ENCODE results near the gene WLS.

The WLS gene

DNA sequence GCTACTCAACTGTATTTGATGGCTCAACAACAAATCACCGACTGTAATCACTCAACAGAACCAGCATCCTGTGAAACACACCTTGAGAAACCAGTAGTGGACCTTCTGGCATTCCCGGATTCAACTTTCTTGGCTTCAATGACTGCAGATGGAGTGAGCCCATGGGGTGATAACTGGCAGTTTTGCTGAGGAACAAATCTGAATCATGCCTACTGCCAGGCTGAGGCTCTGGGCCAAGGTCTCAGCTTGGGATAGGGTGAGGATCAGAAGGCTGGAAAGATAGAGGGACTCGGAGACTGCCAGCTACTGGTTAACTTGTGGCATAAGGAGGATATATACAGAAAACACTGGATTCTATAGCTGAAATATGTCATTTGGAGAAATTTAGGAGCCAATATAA lies 118.4 kb downstream of the WLS start:
- FAIRE-seq, result no peak

DNA sequence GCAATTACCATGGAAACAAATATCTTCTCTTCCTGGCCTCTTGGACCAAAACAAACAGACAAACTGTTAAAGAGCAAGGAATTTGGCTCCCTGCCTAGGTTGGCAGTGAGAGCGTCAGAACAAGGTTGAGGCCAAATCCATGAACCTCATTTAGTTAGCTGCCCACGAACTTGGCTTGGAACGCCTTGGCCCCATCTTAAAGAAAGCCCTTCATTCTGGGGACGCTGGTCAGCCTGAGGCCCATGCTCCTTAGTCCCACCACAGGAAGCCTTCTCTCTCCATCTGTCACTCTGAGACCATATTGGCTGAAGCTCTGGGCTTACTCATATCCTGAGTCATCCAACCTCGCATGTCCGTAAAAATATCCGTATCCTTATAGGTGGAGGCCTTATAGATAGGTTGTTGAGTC lies 119.5 kb downstream of the WLS start:
- DNase-seq (ENCODE audit: extremely low spot score, insufficient read length, low read depth), result no peak
- no peak for FAIRE-seq

More for the DNA sequence above, 118.4 kb downstream of the WLS start:
- DNase-seq (ENCODE audit: extremely low spot score, insufficient read length, low read depth), result no peak

DNA sequence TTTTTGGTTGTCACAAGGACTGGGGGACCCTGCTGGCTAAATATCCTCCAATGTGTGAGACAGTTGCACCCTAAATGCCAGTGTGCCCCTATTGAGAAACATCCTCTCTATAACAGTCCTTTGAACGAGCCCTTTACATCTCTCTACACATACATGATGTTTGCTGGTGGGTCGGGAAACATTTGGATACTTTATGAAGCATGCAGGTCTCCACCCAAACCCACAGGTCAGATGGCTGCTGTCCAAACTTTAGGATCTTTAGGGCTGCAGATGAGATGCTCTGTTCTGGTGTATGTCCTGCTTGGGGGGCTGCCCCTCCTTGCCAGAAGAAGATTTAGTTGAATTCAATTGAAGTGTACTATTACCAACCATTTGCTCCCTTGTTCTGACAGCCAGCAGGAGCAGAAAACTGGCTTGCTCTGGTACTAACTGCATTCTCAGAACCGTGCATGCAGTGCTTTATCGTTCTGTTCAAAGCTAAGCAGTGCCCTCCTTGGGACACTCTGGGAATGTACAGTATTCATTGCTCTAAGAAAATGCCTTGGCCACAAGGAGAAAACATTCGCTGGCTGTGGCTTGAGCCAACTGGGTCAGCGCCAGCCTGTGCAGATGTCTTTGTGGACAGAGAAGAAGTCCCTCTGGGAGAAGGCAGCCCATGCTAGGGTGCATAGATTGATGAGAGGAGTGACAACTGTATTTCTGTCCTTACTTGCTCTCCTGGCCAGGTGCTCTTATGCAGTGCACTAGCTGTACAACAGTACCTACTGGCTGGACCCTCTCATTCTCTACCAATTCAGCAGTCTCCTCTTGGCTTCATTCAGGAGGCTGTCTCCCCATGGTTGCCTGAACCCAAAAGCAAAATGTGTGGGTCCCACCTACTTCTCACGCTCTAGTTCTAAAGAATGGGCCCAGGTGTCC lies 120.5 kb downstream of the WLS start:
- no peak for DNase-seq (ENCODE audit: extremely low spot score, insufficient read length, low read depth)

DNA sequence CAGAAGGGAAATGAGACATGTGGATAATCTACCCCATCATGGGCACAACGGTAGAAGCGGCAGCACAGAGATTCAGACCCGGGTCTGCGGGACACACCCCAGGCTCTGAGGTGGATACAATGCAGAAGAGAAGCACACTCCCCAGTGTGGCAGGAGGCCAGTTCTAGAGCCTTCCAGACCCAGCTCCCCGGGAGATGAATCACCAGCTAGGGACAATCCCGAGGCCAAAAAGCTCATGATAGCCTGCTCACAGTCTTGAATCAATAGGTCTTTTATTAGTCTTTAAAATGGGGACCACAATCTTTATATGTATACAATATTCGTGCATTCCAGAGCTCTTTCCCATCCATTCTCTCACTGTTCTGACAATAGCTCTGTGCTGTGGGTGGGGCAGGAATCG lies 124.6 kb downstream of the WLS start:
- no peak for FAIRE-seq
- DNase-seq (ENCODE audit: extremely low spot score, insufficient read length, low read depth), result no peak

More for the DNA sequence above, 120.5 kb downstream of the WLS start:
- FAIRE-seq, result no peak

DNA sequence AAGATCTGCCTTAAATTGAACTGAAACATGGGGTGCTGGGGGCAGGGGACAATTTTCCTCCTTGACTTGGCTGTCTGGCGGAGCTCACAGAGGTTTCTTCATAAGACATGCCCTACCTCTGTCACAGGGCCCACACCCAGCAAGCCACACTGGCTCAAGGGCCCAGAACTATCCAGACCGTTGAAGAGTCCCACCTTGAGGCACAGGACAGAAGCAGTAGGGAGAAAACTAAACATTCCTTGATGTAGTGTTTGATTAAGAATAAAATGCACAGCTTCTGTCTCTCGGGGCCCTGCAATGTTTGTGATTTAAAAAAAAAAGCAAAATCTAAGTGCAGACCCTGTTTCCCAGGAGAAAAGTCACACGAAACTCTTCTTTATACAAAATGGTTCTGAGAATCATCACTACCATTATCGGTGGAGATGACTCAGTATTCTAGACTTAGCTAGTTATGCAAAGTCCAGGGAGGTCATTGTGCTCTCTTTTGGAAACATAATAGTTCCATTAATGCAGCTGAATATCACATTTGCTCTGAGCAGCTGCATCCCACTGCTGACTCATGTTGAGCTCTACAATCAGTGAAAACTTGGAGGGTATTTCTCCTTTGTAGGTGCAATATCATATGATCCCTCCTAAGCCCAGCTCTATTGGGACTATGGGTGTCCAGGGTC lies 128.3 kb downstream of the WLS start:
- DNase-seq (ENCODE audit: extremely low spot score, insufficient read length, low read depth) (no peak), FAIRE-seq (no peak)

DNA sequence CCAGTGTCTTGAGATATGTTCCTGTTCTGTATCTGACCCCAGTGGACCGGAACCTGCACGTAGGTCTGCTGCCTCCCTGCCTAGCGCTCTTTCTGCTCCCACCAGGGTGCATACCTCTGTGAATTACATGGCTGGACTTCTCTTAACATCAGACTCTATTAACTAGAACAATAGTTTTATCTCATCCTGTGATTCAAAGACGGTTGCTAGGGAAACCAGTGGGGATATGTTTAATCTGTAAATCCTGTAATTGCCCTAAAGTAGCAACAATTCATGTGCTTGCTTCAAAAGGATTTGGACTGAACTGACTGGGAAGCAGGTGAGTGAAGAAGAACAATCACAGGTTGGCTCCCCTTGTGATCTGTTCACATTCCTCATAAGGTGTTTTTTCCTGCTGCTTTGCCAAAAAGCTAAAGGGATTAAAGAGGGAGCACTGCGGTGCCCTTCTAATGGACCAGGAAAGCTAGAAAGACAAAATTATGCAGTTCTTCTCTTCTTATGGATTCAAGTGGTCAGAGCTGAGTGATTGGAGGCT lies 129.2 kb downstream of the WLS start:
- no peak for DNase-seq (ENCODE audit: extremely low spot score, insufficient read length, low read depth)
- no peak for FAIRE-seq

DNA sequence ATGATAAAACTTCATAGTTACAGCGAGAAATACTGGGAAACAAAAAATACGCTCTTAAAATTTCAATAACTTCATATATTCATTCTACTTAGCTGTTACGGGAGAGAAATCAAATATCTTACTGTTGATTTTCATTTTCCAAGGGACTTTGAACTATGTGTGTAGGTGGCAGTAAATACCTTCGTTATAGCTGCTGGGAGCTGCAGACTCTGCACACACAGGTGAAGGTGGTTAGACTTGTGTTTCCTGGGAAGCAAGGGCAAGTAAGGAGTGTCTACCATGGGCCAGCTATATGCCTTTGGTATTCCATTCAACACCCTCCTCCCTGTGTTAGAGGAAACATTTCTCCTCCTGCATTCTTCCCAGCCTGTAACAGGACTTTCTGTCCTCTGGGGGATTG lies 130.5 kb downstream of the WLS start:
- FAIRE-seq, result no peak

DNA sequence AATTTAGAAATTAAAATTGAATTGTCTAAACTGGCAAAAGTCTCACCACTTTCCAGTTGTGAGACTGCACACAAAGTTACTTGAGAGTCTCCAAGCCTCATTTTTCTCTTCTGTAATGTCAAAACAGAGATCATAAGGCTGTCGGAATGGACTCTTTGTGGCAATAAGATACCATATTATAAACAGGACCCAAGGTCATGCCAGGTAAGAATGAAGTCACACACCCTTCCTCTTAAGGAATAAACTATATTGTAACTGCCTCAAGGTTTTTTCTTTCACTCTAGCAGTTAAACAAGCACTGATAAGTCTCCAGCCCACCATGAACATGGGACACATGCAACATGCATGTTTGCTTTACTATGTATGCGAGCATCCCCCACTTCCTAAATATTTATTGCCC lies 131.8 kb downstream of the WLS start:
- FAIRE-seq (no peak), DNase-seq (ENCODE audit: extremely low spot score, insufficient read length, low read depth) (no peak)

More for the DNA sequence above, 130.5 kb downstream of the WLS start:
- no peak for DNase-seq (ENCODE audit: extremely low spot score, insufficient read length, low read depth)

DNA sequence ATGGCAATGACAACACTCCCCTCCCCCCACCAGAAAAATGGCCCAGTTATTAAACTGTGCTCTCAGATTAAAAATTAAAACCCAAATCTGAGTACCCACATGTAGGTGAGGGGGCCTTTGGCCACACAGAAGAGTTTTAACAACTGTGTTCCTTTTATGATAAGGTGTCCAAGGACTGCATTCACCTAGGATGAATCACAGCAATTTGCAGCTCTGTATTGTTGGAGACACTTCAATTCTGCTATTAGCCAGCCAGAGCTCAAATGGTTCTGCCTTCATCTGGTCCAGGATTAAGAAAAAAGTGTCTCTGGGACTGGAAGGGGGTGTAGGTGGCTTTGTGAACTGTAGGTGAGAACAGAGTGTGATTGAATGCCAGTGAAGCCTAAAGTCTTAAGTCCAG lies 138.6 kb downstream of the WLS start:
- DNase-seq (ENCODE audit: extremely low spot score, insufficient read length, low read depth), result no peak
- no peak for FAIRE-seq

DNA sequence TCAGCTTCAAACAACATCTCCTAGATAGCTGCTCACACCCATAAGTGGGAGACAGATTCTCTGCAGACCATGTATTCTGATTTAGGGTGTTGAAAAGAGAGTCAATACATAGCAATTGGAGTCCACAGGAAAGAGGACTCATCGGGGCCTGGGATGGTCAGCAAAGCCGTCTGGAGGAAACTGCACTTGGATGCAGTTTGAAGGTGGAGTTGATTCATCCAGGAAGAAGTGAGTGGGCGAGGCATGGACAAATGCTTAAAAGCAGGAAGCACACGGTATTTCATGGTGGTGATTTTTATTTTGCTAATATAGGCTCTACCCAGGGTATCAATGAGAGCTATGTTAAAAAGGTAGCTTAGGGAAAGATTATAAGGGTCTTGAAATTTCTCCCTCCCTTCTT lies 145.1 kb downstream of the WLS start:
- DNase-seq (ENCODE audit: extremely low spot score, insufficient read length, low read depth), result no peak
- no peak for FAIRE-seq

DNA sequence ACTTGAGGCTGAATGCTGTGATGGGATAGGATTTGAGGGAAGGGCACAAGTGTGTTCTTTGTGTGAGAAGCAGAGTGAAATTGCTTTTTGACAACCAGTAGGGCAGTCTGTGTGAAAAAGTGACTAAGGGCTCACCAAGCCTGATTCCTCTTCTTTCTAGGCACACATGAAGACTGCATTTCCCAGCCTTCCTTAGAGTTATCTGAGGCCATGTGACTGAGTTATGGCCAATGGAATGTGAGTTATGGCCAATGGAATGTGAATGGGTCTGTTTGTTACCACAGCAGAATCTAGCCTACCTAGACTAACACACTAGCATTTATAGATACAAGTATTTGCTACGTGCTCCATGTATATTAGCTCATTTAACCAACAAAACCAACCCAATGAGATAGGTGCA lies 146.6 kb downstream of the WLS start:
- DNase-seq (ENCODE audit: extremely low spot score, insufficient read length, low read depth), result no peak
- no peak for FAIRE-seq

DNA sequence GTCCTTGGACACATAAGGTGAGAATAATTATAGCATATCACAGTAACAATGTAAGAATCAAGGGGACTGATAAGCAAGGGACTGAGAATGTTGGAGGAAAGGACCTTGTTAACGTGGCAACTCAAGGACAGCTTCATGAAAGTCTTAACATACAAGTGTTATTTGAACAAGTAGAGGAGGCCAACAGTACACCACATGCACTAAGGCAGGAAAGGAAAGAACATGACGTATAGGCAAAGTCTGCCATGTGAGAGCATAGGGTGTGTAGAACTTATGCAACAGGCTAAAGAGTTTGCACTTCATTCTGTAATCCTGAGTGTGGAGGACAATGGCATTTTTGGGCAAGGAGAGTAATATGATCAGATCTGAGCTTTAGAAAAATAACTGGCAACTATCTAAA lies 148.6 kb downstream of the WLS start:
- no peak for DNase-seq (ENCODE audit: extremely low spot score, insufficient read length, low read depth)
- no peak for FAIRE-seq

DNA sequence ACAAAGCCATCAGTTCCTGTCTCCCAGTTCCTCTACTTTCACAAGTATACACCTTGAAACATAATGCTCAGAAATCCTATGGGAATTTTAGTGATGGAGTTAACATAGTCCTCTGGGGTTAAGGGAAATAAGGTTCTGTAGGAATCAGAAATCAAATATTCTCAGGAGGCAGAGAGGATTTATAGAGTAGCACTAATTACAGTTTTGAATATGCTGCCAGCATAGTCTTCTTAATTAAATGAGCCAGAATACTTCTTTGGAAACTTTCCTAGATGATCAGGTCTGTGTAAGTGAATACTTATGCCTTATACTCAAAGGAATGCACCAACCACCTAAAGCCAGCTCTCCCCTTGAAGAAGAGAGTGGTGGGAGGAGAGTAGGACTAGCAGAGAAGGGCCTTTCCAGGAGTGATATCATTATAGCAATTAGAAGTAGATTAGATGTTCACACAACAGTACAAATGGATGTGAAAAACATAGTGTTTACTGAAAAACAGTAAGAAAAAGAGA lies 150.5 kb downstream of the WLS start:
- DNase-seq (ENCODE audit: extremely low spot score, insufficient read length, low read depth) (no peak), FAIRE-seq (no peak)

DNA sequence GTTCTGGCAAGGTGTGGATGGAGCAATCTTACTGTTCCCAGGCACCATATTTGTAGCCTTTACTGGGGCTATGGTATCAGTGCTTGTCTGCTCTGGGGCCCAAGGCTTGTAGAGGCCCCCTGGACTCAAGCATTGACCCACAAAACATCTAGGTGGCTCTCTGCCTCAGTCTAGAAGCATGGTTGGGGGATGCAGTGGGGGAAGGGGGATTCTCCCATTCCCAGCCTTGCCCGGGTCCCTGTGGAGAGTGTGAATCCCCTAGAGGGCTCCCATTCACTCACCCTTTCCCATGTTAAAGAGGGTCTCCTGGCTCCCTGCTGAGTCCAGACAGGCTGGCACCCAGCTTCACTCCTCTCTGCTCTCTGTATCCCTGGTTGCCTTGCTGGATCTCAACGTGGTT lies 153.7 kb downstream of the WLS start:
- no peak for FAIRE-seq
- no peak for DNase-seq (ENCODE audit: extremely low spot score, insufficient read length, low read depth)

Data from GM18507 (cell line).